OCI-LY1 (cell line): Measurements from ENCODE around the gene RALBP1.

Source experiments
- CTCF ChIP-seq: fragments of 200-600 bp; sonication (generic), shearing (Covaris generic); IDR thresholded peaks from 2 replicates; pipeline ENCODE4 v1.5.1; 2017; ENCODE audit warnings: mild to moderate bottlenecking, antibody characterized with exemption, low read length, moderate library complexity, mixed read lengths
- EZH2 ChIP-seq: fragments of 200-600 bp; sonication (generic), shearing (Covaris generic); IDR thresholded peaks from 2 replicates; pipeline ENCODE4 v1.8.0; 2017; ENCODE audit warnings: borderline replicate concordance, mixed run types, mild to moderate bottlenecking, antibody characterized with exemption, low read length, moderate library complexity, mixed read lengths

GRCh38 chr18:9549405-9549804 lies 74.1 kb downstream of the RALBP1 start:
- TF ChIP-seq CTCF (peak; percentile 75), EZH2 (no peak)
